ENCODE results near the gene CAPNS2. TPM values are rescaled to one million over a fixed set of nuclear protein-coding genes. Genes with fewer than 3 reads are reported as not detected.

Gene CAPNS2
- total and polyA plus RNA-seq, 2 of the 8 experiments (the other 6 are each of a cell fraction or from before 2014, with no cell fraction given), result not detected

- no peak for TF ChIP-seq GABPA (IDR thresholded peaks at IDR 0.05; ENCODE audit: borderline replicate concordance, insufficient read depth, low read length)
- no peak for TF ChIP-seq FOSL1 (IDR thresholded peaks at IDR 0.05; ENCODE audit: insufficient read depth, low read depth, low read length)
- no peak for TF ChIP-seq TBP (IDR thresholded peaks at IDR 0.05; ENCODE audit: low read depth, low read length)
- no peak for TF ChIP-seq HDAC2 (IDR thresholded peaks at IDR 0.05; ENCODE audit: borderline replicate concordance in 1 of 2, low read depth in 2 of 2, low read length in 2 of 2)
- no peak for TF ChIP-seq NRF1 (IDR thresholded peaks at IDR 0.05; ENCODE audit: low read depth, low read length)
Measured at GRCh38 chr16:55552621-55553020, 13.9 kb upstream of the CAPNS2 start (continued).
